MV-4-11 (cell line): Measurements from ENCODE around the gene RILPL2.
"Not testable (repeated sequence)": the region's sequence is repeated elsewhere in the genome, so short reads cannot be mapped to it uniquely, and the experiment has no call there.

Experiments used
- DNase-seq: peaks from one replicate; lab custom pipeline; 2025; lab: John Stamatoyannopoulos, UW

Gene RILPL2

GRCh38 chr12:123436017-123436964, at the start of gene RILPL2:
RILPL2 (minus strand) TSS chr12:123436684; CDS start chr12:123436420, 264 bp downstream.
- DNase-seq, result peak; percentile 97

GRCh38 chr12:123485756-123486155, 49.3 kb upstream of the RILPL2 start:
- DNase-seq, result no peak

- no peak for DNase-seq
Observed at GRCh38 chr12:123483602-123484248, 47.2 kb upstream of the RILPL2 start.

GRCh38 chr12:123482876-123483275, 46.4 kb upstream of the RILPL2 start:
- peak; percentile 59 for DNase-seq

GRCh38 chr12:123481251-123481650, 44.8 kb upstream of the RILPL2 start:
- DNase-seq, result not testable (repeated sequence)

- no peak for DNase-seq
Observed at GRCh38 chr12:123479442-123480180, 43.1 kb upstream of the RILPL2 start.

- DNase-seq, result peak; percentile 12
Observed at GRCh38 chr12:123478762-123479161, 42.3 kb upstream of the RILPL2 start.

GRCh38 chr12:123478069-123478468, 41.6 kb upstream of the RILPL2 start:
- DNase-seq, result no peak

GRCh38 chr12:123475246-123475703, 38.8 kb upstream of the RILPL2 start:
- no peak for DNase-seq

GRCh38 chr12:123474485-123475245, 38.2 kb upstream of the RILPL2 start:
- DNase-seq, result no peak

- no peak for DNase-seq
Observed at GRCh38 chr12:123472438-123472849, 36.0 kb upstream of the RILPL2 start.

- DNase-seq, result peak; percentile 12
Observed at GRCh38 chr12:123471374-123472068, 35.0 kb upstream of the RILPL2 start.

GRCh38 chr12:123469978-123470377, 33.5 kb upstream of the RILPL2 start:
- no peak for DNase-seq

GRCh38 chr12:123468786-123469185, 32.3 kb upstream of the RILPL2 start:
- DNase-seq, result peak; percentile 2

- DNase-seq, result no peak
Observed at GRCh38 chr12:123465084-123465483, 28.6 kb upstream of the RILPL2 start.

GRCh38 chr12:123463174-123463573, 26.7 kb upstream of the RILPL2 start:
- DNase-seq, result not testable (repeated sequence)

GRCh38 chr12:123457980-123458779, 21.7 kb upstream of the RILPL2 start, which contains the start of gene SNRNP35:
SNRNP35 (plus strand) TSS chr12:123458139; CDS start chr12:123465541, 7,402 bp downstream.
- DNase-seq, result peak; percentile 80

- DNase-seq, result no peak
Observed at GRCh38 chr12:123453165-123453564, 16.7 kb upstream of the RILPL2 start.

- not testable (repeated sequence) for DNase-seq
Observed at GRCh38 chr12:123452276-123452550, 15.7 kb upstream of the RILPL2 start.

- no peak for DNase-seq
Observed at GRCh38 chr12:123450636-123451035, 14.2 kb upstream of the RILPL2 start.
